ENCODE data around the gene PCMTD2. TPM values are rescaled to one million over a fixed set of nuclear protein-coding genes. Genes with fewer than 3 reads are reported as not detected.

PCMTD2 gene
- total RNA-seq, 1 donor from 2014 or later = 111 TPM

- Mint-ChIP-seq H3K36me3 (no peaks in the 10 kb centered on the region), H3K9me3 (no peaks in the 10 kb centered on the region), H3K4me3 (no peak overlapping the region), H3K27ac (no peak overlapping the region), H3K27me3 (ENCODE audit: low read depth) (peaks cover 52% of the 10 kb centered on the region), H3K4me1 (no peaks in the 10 kb centered on the region)
- peak in 1 of 2 experiments; percentile 10 for DNase-seq (ENCODE audit: low spot score in 2 of 2, unreplicated experiment in 2 of 2)
- TF ChIP-seq CTCF (IDR thresholded peaks at IDR 0.05; ENCODE audit: unreplicated experiment) = no peak
Observed at GRCh38 chr20:64242797-64243475, 12.6 kb upstream of the PCMTD2 start.

GRCh38 chr20:64244281-64244805 is 11.2 kb upstream of the PCMTD2 start:
- Mint-ChIP-seq H3K27me3 (ENCODE audit: low read depth) (peaks cover 58% of the 10 kb centered on the region), H3K36me3 (no peaks in the 10 kb centered on the region)
- DNase-seq (ENCODE audit: low spot score in 2 of 2, unreplicated experiment in 2 of 2) = peak in 1 of 2 experiments; percentile 13

GRCh38 chr20:64244870-64245603 is 10.5 kb upstream of the PCMTD2 start:
- DNase-seq (ENCODE audit: low spot score in 2 of 2, unreplicated experiment in 2 of 2) = peak in 1 of 2 experiments; percentile 29
- H3K36me3 Mint-ChIP-seq = no peaks in the 10 kb centered on the region
- H3K4me1 Mint-ChIP-seq = no peaks in the 10 kb centered on the region
- no peak overlapping the region for H3K4me3 Mint-ChIP-seq
- TF ChIP-seq CTCF (IDR thresholded peaks at IDR 0.05; ENCODE audit: unreplicated experiment) = no peak
- peaks cover 65% of the 10 kb centered on the region for H3K27me3 Mint-ChIP-seq (ENCODE audit: low read depth)
- no peaks in the 10 kb centered on the region for H3K9me3 Mint-ChIP-seq
- no peak overlapping the region for H3K27ac Mint-ChIP-seq

More at GRCh38 chr20:64244281-64244805, 11.2 kb upstream of the PCMTD2 start:
- H3K9me3 Mint-ChIP-seq = no peaks in the 10 kb centered on the region
- H3K4me3 Mint-ChIP-seq = no peak overlapping the region
- TF ChIP-seq CTCF (IDR thresholded peaks at IDR 0.05; ENCODE audit: unreplicated experiment) = no peak
- H3K27ac Mint-ChIP-seq = no peak overlapping the region
- H3K4me1 Mint-ChIP-seq = no peaks in the 10 kb centered on the region

- Mint-ChIP-seq H3K27me3 (ENCODE audit: low read depth) (peaks cover 74% of the 10 kb centered on the region), H3K27ac (no peak overlapping the region), H3K4me3 (no peak overlapping the region), H3K36me3 (no peaks in the 10 kb centered on the region), H3K9me3 (no peaks in the 10 kb centered on the region), H3K4me1 (no peaks in the 10 kb centered on the region)
- TF ChIP-seq CTCF (IDR thresholded peaks at IDR 0.05; ENCODE audit: unreplicated experiment) = no peak
- DNase-seq (ENCODE audit: low spot score in 2 of 2, unreplicated experiment in 2 of 2) = peak in 1 of 2 experiments; percentile 31
Observed at GRCh38 chr20:64245746-64246595, 9.6 kb upstream of the PCMTD2 start.

- peaks cover 79% of the 10 kb centered on the region for H3K27me3 Mint-ChIP-seq (ENCODE audit: low read depth)
- no peaks in the 10 kb centered on the region for H3K9me3 Mint-ChIP-seq
- H3K36me3 Mint-ChIP-seq = no peaks in the 10 kb centered on the region
- H3K4me1 Mint-ChIP-seq = no peaks in the 10 kb centered on the region
- H3K4me3 Mint-ChIP-seq = no peak overlapping the region
- H3K27ac Mint-ChIP-seq = no peak overlapping the region
- no peak for TF ChIP-seq CTCF (IDR thresholded peaks at IDR 0.05; ENCODE audit: unreplicated experiment)
- peak in 1 of 2 experiments; percentile 31 for DNase-seq (ENCODE audit: low spot score in 2 of 2, unreplicated experiment in 2 of 2)
Observed at GRCh38 chr20:64246616-64247306, 8.8 kb upstream of the PCMTD2 start.
